Hepatocyte (in vitro differentiated cells): ENCODE data around the gene KCP. TPM values are rescaled to one million over a fixed set of nuclear protein-coding genes. Genes with fewer than 3 reads are reported as not detected.
"Not testable (repeated sequence)": the region's sequence is repeated elsewhere in the genome, so short reads cannot be mapped to it uniquely, and the experiment has no call there.

Experiments used
- DNase-seq: peaks from one replicate; pipeline ENCODE4 v3.0.0-alpha.2; 2016; ENCODE audit warnings: low spot score
- H2AFZ ChIP-seq: fragments of 200-600 bp; sonication (generic); 2 replicates; pipeline ENCODE4 v1.6.0; 2016; ENCODE audit warnings: antibody characterized with exemption, mild to moderate bottlenecking
- H3K27ac ChIP-seq: fragments of 200-600 bp; sonication (generic); 2 replicates; pipeline ENCODE4 v1.5.1; 2016; ENCODE audit warnings: mild to moderate bottlenecking
- H3K27me3 ChIP-seq: fragments of 200-600 bp; sonication (generic); 2 replicates; pipeline ENCODE4 v1.6.1; 2016
- H3K36me3 ChIP-seq: fragments of 200-600 bp; sonication (generic); replicated peaks from 2 replicates; pipeline ENCODE4 v1.5.1; 2016; ENCODE audit warnings: low read depth; ENCODE audit not compliant: insufficient read depth
- H3K4me1 ChIP-seq: fragments of 200-600 bp; sonication (generic); 2 replicates; pipeline ENCODE4 v1.5.1; 2016; ENCODE audit warnings: mild to moderate bottlenecking, moderate library complexity; ENCODE audit not compliant: insufficient read depth
- H3K4me2 ChIP-seq: fragments of 200-600 bp; sonication (generic); 2 replicates; pipeline ENCODE4 v1.6.0; 2016
- H3K4me3 ChIP-seq: fragments of 200-600 bp; sonication (generic); 2 replicates; pipeline ENCODE4 v1.5.1; 2016; ENCODE audit warnings: mild to moderate bottlenecking
- H3K79me2 ChIP-seq: fragments of 200-600 bp; sonication (generic); 2 replicates; pipeline ENCODE4 v1.6.0; 2017; ENCODE audit warnings: mild to moderate bottlenecking
- H3K9me2 ChIP-seq: fragments of 200-600 bp; sonication (generic); replicated peaks from 2 replicates; pipeline ENCODE4 v1.6.0; 2017; ENCODE audit warnings: mild to moderate bottlenecking; ENCODE audit not compliant: insufficient read depth
- H3K9me3 ChIP-seq: fragments of 200-600 bp; sonication (generic); 2 replicates; pipeline ENCODE4 v1.5.1; 2016; ENCODE audit warnings: low read depth, mild to moderate bottlenecking
- H4K20me1 ChIP-seq: fragments of 200-600 bp; sonication (generic); 2 replicates; pipeline ENCODE4 v1.6.0; 2016; ENCODE audit warnings: mild to moderate bottlenecking; ENCODE audit not compliant: insufficient read depth, poor library complexity, severe bottlenecking
- CTCF ChIP-seq: fragments of 200-600 bp; sonication (generic); IDR thresholded peaks from 2 replicates; pipeline ENCODE4 v1.5.1; 2016; ENCODE audit warnings: antibody characterized with exemption, mild to moderate bottlenecking; ENCODE audit not compliant: poor library complexity
- EZH2 ChIP-seq: fragments of 200-600 bp; sonication (generic); IDR thresholded peaks from 2 replicates; pipeline ENCODE4 v1.6.1; 2016; ENCODE audit warnings: antibody characterized with exemption, mild to moderate bottlenecking, borderline replicate concordance
- EZH2phosphoT487 ChIP-seq: fragments of 200-600 bp; sonication (generic); IDR thresholded peaks from one replicate; pipeline ENCODE4 v1.6.1; 2018; ENCODE audit warnings: antibody characterized with exemption, mild to moderate bottlenecking, low read depth, moderate library complexity; ENCODE audit not compliant: unreplicated experiment, severe bottlenecking
- WGBS: methylation state at CpG from one replicate; pipeline ENCODE4 v1.1.6; 2016; ENCODE audit warnings: low lambda C conversion rate; ENCODE audit errors: missing lambda C conversion rate; 5-methylcytosine and 5-hydroxymethylcytosine counted together
- polyA plus RNA-seq: library from polyadenylated mRNA; unstranded; fragments of >200 nt; fragmentation: Nextera tagmentation; extraction: Ambion mirVana; gene quantifications from 2 replicates; pipeline ENCODE4 v1.2.1, GENCODE V29; 2016
- total RNA-seq: library from RNA; depleted of rRNA; stranded (reverse); fragments of >200 nt; gene quantifications from 2 replicates; pipeline ENCODE4 v1.2.3, GENCODE V29; 2014

The KCP gene
- total and polyA plus RNA-seq, 2 experiments from 2014 or later: 0.40 to 2.4 TPM

GRCh38 chr7:128946936-128947830 is 36.7 kb upstream of the KCP start:
- no peak overlapping the region for H2AFZ ChIP-seq

GRCh38 chr7:128945668-128946366 is 35.3 kb upstream of the KCP start:
- Histone ChIP-seq H2AFZ (no peak overlapping the region), H3K4me2 (no peak overlapping the region), H3K9me3 (no peaks in the 10 kb centered on the region), H3K79me2 (no peaks in the 10 kb centered on the region), H3K27me3 (peaks cover 1% of the 10 kb centered on the region), H3K27ac (no peak overlapping the region), H4K20me1 (no peaks in the 10 kb centered on the region), H3K4me1 (no peaks in the 10 kb centered on the region), H3K36me3 (no peaks in the 10 kb centered on the region), H3K4me3 (no peak overlapping the region), H3K9me2 (no peaks in the 10 kb centered on the region)
- WGBS: 96% methylated on average over 21 of the region's 21 CpGs
- no peak for DNase-seq
- TF ChIP-seq EZH2 (no peak), EZH2phosphoT487 (no peak), CTCF (no peak)

More at GRCh38 chr7:128946936-128947830, 36.7 kb upstream of the KCP start:
- H3K4me2 ChIP-seq: no peak overlapping the region
- no peak for TF ChIP-seq EZH2
- no peak for TF ChIP-seq CTCF
- no peak for TF ChIP-seq EZH2phosphoT487
- no peak for DNase-seq
- 84% methylated on average over 13 of the region's 22 CpGs for WGBS
- no peaks in the 10 kb centered on the region for H3K27me3 ChIP-seq
- H3K4me3 ChIP-seq: no peak overlapping the region
- no peaks in the 10 kb centered on the region for H3K79me2 ChIP-seq
- H4K20me1 ChIP-seq: no peaks in the 10 kb centered on the region
- H3K27ac ChIP-seq: no peak overlapping the region
- H3K4me1 ChIP-seq: no peaks in the 10 kb centered on the region
- H3K9me2 ChIP-seq: no peaks in the 10 kb centered on the region
- H3K36me3 ChIP-seq: no peaks in the 10 kb centered on the region
- no peaks in the 10 kb centered on the region for H3K9me3 ChIP-seq

- Histone ChIP-seq H3K79me2 (no peaks in the 10 kb centered on the region), H4K20me1 (no peaks in the 10 kb centered on the region), H3K4me1 (no peaks in the 10 kb centered on the region), H3K4me2 (no peak overlapping the region), H3K27ac (no peak overlapping the region), H2AFZ (no peak overlapping the region), H3K4me3 (no peak overlapping the region), H3K36me3 (no peaks in the 10 kb centered on the region), H3K9me2 (no peaks in the 10 kb centered on the region), H3K27me3 (peaks cover 11% of the 10 kb centered on the region), H3K9me3 (no peaks in the 10 kb centered on the region)
- WGBS: 81% methylated on average over 7 of the region's 7 CpGs
- TF ChIP-seq EZH2phosphoT487: no peak
- no peak for TF ChIP-seq EZH2
- TF ChIP-seq CTCF: no peak
- DNase-seq: no peak
Measured at GRCh38 chr7:128944487-128945236, 34.2 kb upstream of the KCP start.

- not testable (repeated sequence) for H3K4me2 ChIP-seq, H3K79me2 ChIP-seq, H3K4me3 ChIP-seq, H3K36me3 ChIP-seq, H2AFZ ChIP-seq, H3K9me2 ChIP-seq, H4K20me1 ChIP-seq, DNase-seq, H3K4me1 ChIP-seq, H3K27ac ChIP-seq, H3K9me3 ChIP-seq
- H3K27me3 ChIP-seq: peaks cover 23% of the 10 kb centered on the region
- WGBS: 94% methylated on average over 2 of the region's 2 CpGs
Measured at GRCh38 chr7:128943251-128943650, 32.7 kb upstream of the KCP start.
